K562 (cell line): ENCODE data around the gene CYP11A1. TPM values are rescaled to one million over a fixed set of nuclear protein-coding genes. Genes with fewer than 3 reads are reported as not detected.

ENCODE experiments used
- ATAC-seq: fragments of 200-7000 bp; cut with Tn5 transposase; 3 replicates; pipeline ENCODE4 v1.9.1; 2020; ENCODE audit warnings: moderate library complexity
- BruUV-seq: library from RNA; stranded (reverse); fragments of 400-500 nt; replicated peaks from 2 replicates; lab custom pipeline; 2021; lab: Mats Ljungman, UMichigan
- CTCF ChIA-PET: fragments of 300-600 bp; formaldehyde crosslinking; extraction: SDS; loops from one replicate; lab custom pipeline; 2021; ENCODE audit warnings: low intra/inter-chr PET ratio; lab: Yijun Ruan, JAX
- POLR2A ChIA-PET: fragments of 300-600, 350-650 bp; sonication (Branson Sonifier 250); formaldehyde crosslinking; extraction: SDS; loops from one replicate; lab custom pipeline; 2021; ENCODE audit warnings: antibody characterized with exemption, inconsistent platforms; lab: Yijun Ruan, JAX
- DNase-seq, 4 experiments: peaks; one replicate each; pipeline versions ENCODE4 v3.0.0 to v3.0.0-alpha.2; 2011 to 2018; ENCODE audit warnings: low spot score in 3 of 4, mixed read lengths in 3 of 4; ENCODE audit errors: extremely low read depth in 1 of 4
- FAIRE-seq: peaks from 2 replicates; lab custom pipeline; 2011; peaks lifted over from hg19 to GRCh38; lab: Jason Lieb, UNC
- H2AFZ ChIP-seq: 2 replicates; pipeline ENCODE4 v1.6.0; 2011; ENCODE audit warnings: low read depth, low read length, control low read depth, inconsistent platforms
- H3K27ac ChIP-seq: fragments of 200-600 bp; 3 replicates; pipeline ENCODE4 v1.8.0; 2011; ENCODE audit warnings: low read depth, mild to moderate bottlenecking, control low read depth, inconsistent platforms, low read length, moderate library complexity, mixed read lengths; ENCODE audit errors: extremely low read depth
- H3K27me3 ChIP-seq, 2 experiments: fragments of 300-600 bp in 1 of 2; 2 replicates in 1 of 2; 3 replicates in 1 of 2; pipeline versions ENCODE4 v1.6.0 to v1.8.0; 2011; ENCODE audit warnings: inconsistent platforms in 2 of 2, low read length in 2 of 2, mild to moderate bottlenecking in 1 of 2, mixed read lengths in 1 of 2, moderate library complexity in 1 of 2; ENCODE audit not compliant: control insufficient read depth in 2 of 2, insufficient read depth in 2 of 2
- H3K36me3 ChIP-seq: fragments of 300-600 bp; 3 replicates; pipeline ENCODE4 v1.8.0; 2011; ENCODE audit warnings: mild to moderate bottlenecking, low read length, inconsistent platforms; ENCODE audit not compliant: control insufficient read depth, insufficient read depth
- H3K4me1 ChIP-seq, 2 experiments: fragments of 200-600 bp in 1 of 2; replicated peaks in 1 of 2; 2 replicates in 1 of 2; 3 replicates in 1 of 2; pipeline versions ENCODE4 v1.5.1 to v1.8.0; 2011; ENCODE audit warnings: inconsistent platforms in 2 of 2, low read length in 2 of 2, mild to moderate bottlenecking in 1 of 2, mixed read lengths in 1 of 2, moderate library complexity in 1 of 2; ENCODE audit not compliant: control insufficient read depth in 2 of 2, insufficient read depth in 2 of 2
- H3K4me2 ChIP-seq: 2 replicates; pipeline ENCODE4 v1.6.1; 2011; ENCODE audit warnings: low read length, control low read depth, inconsistent platforms, mixed read lengths; ENCODE audit not compliant: insufficient read depth
- H3K4me3 ChIP-seq: fragments of 200-600 bp; sonication (generic), shearing (Covaris generic); 2 replicates; pipeline ENCODE4 v1.5.1; 2016; ENCODE audit warnings: control low read depth, inconsistent platforms
- H3K79me2 ChIP-seq: fragments of 200-600 bp; 3 replicates; pipeline ENCODE4 v1.8.0; 2011; ENCODE audit warnings: low read length, inconsistent platforms; ENCODE audit not compliant: control insufficient read depth, insufficient read depth
- H3K9ac ChIP-seq, 2 experiments: 2 replicates each; pipeline versions ENCODE4 v1.6.0 to v1.6.1; 2011; ENCODE audit warnings: low read depth in 2 of 2, low read length in 2 of 2, control low read depth in 1 of 2, inconsistent platforms in 1 of 2, mild to moderate bottlenecking in 1 of 2, mixed read lengths in 1 of 2; ENCODE audit not compliant: insufficient read depth in 1 of 2
- H3K9me1 ChIP-seq: one replicate; pipeline ENCODE4 v1.6.0; 2011; ENCODE audit warnings: inconsistent platforms, mild to moderate bottlenecking, low read length, moderate library complexity; ENCODE audit not compliant: control insufficient read depth, insufficient read depth
- H3K9me3 ChIP-seq: replicated peaks from 2 replicates; pipeline ENCODE4 v1.5.1; 2011; ENCODE audit warnings: low read depth, low read length, inconsistent platforms; ENCODE audit not compliant: control insufficient read depth, insufficient read depth
- H4K20me1 ChIP-seq: replicated peaks from 2 replicates; pipeline ENCODE4 v1.6.1; 2011; ENCODE audit warnings: low read length, inconsistent platforms, mixed read lengths; ENCODE audit not compliant: control insufficient read depth, insufficient read depth
- CCAR2 ChIP-seq: fragments of 200-400 bp; formaldehyde crosslinking; IDR thresholded peaks from 2 replicates; pipeline ENCODE4 v1.6.1; 2017; ENCODE audit warnings: mild to moderate bottlenecking, low read depth, low read length
- CTCF ChIP-seq, 3 experiments: IDR thresholded peaks in 2 of 3; conservative IDR thresholded peaks in 1 of 3; 2 replicates each; pipeline ENCODE4 v1.5.1; 2011 to 2012; ENCODE audit warnings: low read length in 3 of 3, mild to moderate bottlenecking in 3 of 3, control low read depth in 2 of 3, improper control_type of control experiment in 1 of 3, inconsistent platforms in 1 of 3, low read depth in 1 of 3, mixed read lengths in 1 of 3, moderate library complexity in 1 of 3; ENCODE audit not compliant: insufficient read depth in 2 of 3
- DLX4 ChIP-seq: fragments of 250-450 bp; sonication (Bioruptor Pico); IDR thresholded peaks from 2 replicates; pipeline ENCODE4 v1.6.1; 2021; ENCODE audit warnings: mild to moderate bottlenecking
- HMGN3 ChIP-seq: IDR thresholded peaks from 2 replicates; pipeline ENCODE4 v1.6.1; 2011; ENCODE audit warnings: borderline replicate concordance, low read depth, mild to moderate bottlenecking, mixed read lengths, low read length; ENCODE audit not compliant: insufficient read length; ENCODE audit errors: extremely low read depth
- ILK ChIP-seq: fragments of 450-650 bp; IDR thresholded peaks from 2 replicates; pipeline ENCODE4 v1.6.1; 2016; ENCODE audit warnings: missing genetic modification characterization, low read depth, mild to moderate bottlenecking, missing compliant biosample characterization, moderate library complexity, borderline replicate concordance
- PHF20 ChIP-seq: fragments of 450-650 bp; IDR thresholded peaks from 2 replicates; pipeline ENCODE4 v1.6.1; 2018; ENCODE audit not compliant: partially characterized antibody
- RHOXF2B ChIP-seq: fragments of 250-450 bp; sonication (Bioruptor Pico); conservative IDR thresholded peaks from 2 replicates; pipeline ENCODE4 v1.5.1; 2021
- SETDB1 ChIP-seq: IDR thresholded peaks from one replicate; pipeline ENCODE4 v1.6.1; 2012; ENCODE audit warnings: low read length, control low read depth, inconsistent platforms
- ZNF121 ChIP-seq: sonication (generic); formaldehyde crosslinking; conservative IDR thresholded peaks from 2 replicates; pipeline ENCODE4 v1.8.0; 2022; ENCODE audit warnings: missing genetic modification reagents
- ZNF717 ChIP-seq: fragments of 250-450 bp; sonication (Bioruptor Pico); IDR thresholded peaks from 2 replicates; pipeline ENCODE4 v1.5.0; 2021
- ZNF830 ChIP-seq: fragments of 250-450 bp; sonication (Bioruptor Pico); IDR thresholded peaks from 2 replicates; pipeline ENCODE4 v1.5.0; 2021; ENCODE audit warnings: mild to moderate bottlenecking
- WGBS: fragments of 100-300 bp; shearing (Covaris generic); methylation state at CpG from one replicate; pipeline ENCODE4 v1.1.6; 2016; ENCODE audit warnings: low coverage, mixed read lengths; ENCODE audit not compliant: insufficient coverage; ENCODE audit errors: missing lambda C conversion rate; 5-methylcytosine and 5-hydroxymethylcytosine counted together
- in situ Hi-C: fragments of 300-500 bp; cut with MboI; formaldehyde crosslinking; loops from 4 replicates; pipeline ENCODE4 v1.15.0; 2018; ENCODE audit warnings: inconsistent platforms, mixed read lengths
- intact Hi-C: fragments of 100-400 bp; cut with micrococcal nuclease; formaldehyde crosslinking; loops from 2 replicates; pipeline ENCODE4 v1.14.2; 2022
- polyA plus RNA-seq, 8 experiments: library from polyadenylated mRNA; depleted of rRNA in 4 of 8; stranded (reverse) in 5 of 8; unstranded in 3 of 8; fragments of >200 nt; fragmentation: Nextera tagmentation in 2 of 8; fragmentation: Illumina TruSeq in 1 of 8; extraction: Ambion mirVana in 2 of 8; extraction: Trizol in 1 of 8; gene quantifications; 2 replicates each; pipeline versions ENCODE4 v1.2.1 to v1.2.3, GENCODE V29; 2011 to 2014; ENCODE audit warnings: inconsistent platforms in 1 of 8, missing spikeins in 1 of 8
- total RNA-seq, 7 experiments: library from RNA; depleted of rRNA in 6 of 7; stranded (reverse); fragments of >200 nt in 6 of 7; fragmentation: Illumina TruSeq in 2 of 7; extraction: Trizol in 2 of 7; gene quantifications; 2 replicates each; pipeline versions ENCODE4 v1.2.1 to v1.2.3, GENCODE V29; 2011 to 2021; ENCODE audit warnings: low replicate concordance in 1 of 7
- TF ChIP-seq, protein P1 (sequence below): fragments of 450-650 bp; IDR thresholded peaks from 2 replicates; pipeline ENCODE4 v1.6.1; 2014; ENCODE audit warnings: low read depth, mild to moderate bottlenecking, moderate library complexity, borderline replicate concordance
- TF ChIP-seq, protein P2 (sequence below): IDR thresholded peaks from 2 replicates; pipeline ENCODE4 v1.6.1; 2014; ENCODE audit warnings: antibody characterized with exemption

The CYP11A1 gene
- total and polyA plus RNA-seq, 9 of the 15 experiments (the other 6 are each of a cell fraction or from before 2014, with no cell fraction given) = 0.06 to 0.24 (median 0.10) TPM; not detected in 4

GRCh38 chr15:74300057-74300795 is 67.2 kb downstream of the CYP11A1 start (continued):
- TF ChIP-seq CTCF (IDR thresholded peaks at IDR 0.05 in 2 of 3, conservative IDR thresholded peaks at IDR 0.05 in 1 of 3; ENCODE audit: insufficient read depth in 2 of 3, low read depth in 1 of 3, low read length in 3 of 3) (peak; percentile 19 to 31 (median 28); a peak in 3 of 6 replicates), PHF20 (no peak)
- TF ChIP-seq, protein P1, sequence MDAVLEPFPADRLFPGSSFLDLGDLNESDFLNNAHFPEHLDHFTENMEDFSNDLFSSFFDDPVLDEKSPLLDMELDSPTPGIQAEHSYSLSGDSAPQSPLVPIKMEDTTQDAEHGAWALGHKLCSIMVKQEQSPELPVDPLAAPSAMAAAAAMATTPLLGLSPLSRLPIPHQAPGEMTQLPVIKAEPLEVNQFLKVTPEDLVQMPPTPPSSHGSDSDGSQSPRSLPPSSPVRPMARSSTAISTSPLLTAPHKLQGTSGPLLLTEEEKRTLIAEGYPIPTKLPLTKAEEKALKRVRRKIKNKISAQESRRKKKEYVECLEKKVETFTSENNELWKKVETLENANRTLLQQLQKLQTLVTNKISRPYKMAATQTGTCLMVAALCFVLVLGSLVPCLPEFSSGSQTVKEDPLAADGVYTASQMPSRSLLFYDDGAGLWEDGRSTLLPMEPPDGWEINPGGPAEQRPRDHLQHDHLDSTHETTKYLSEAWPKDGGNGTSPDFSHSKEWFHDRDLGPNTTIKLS = no peak

- CTCF ChIA-PET = no interaction called here
- no TSS peak for BruUV-seq
- FAIRE-seq (no peak), ATAC-seq (no peak), DNase-seq (no peak)
- H2AFZ ChIP-seq = no peak overlapping the region
- in situ Hi-C loops = loop anchor here (25.0 kb wide), 1 partner anchor 1661 kb away; no protein-coding TSS in a partner anchor
- H3K36me3 ChIP-seq = no peaks in the 10 kb centered on the region
- H3K9ac ChIP-seq = no peak overlapping the region
- POLR2A ChIA-PET = interaction anchor here (1.0 kb wide), 2 partner anchors 12 to 16 kb away, joined by 3 to 4 read pairs; no protein-coding TSS in a partner anchor
- no peak overlapping the region for H3K4me2 ChIP-seq
- H3K4me3 ChIP-seq = no peak overlapping the region
- peaks cover 15% of the 10 kb centered on the region; the same call in 1 of the 2 replicates for H4K20me1 ChIP-seq
- intact Hi-C loops = loop anchor here (10.0 kb wide), 1 partner anchor 53 kb away; no protein-coding TSS in a partner anchor
- no peaks in the 10 kb centered on the region for H3K79me2 ChIP-seq
- H3K4me1 ChIP-seq = peaks cover 0 to 2% of the 10 kb centered on the region in 2 experiments; a peak in 1 of 5 replicates
- no peaks in the 10 kb centered on the region for H3K9me3 ChIP-seq
- no peak overlapping the region for H3K27ac ChIP-seq
- peaks cover 19 to 37% of the 10 kb centered on the region in 2 experiments; a peak in 4 of 5 replicates for H3K27me3 ChIP-seq
- 0% methylated on average over 1 of the region's 1 CpG for WGBS
- H3K9me1 ChIP-seq = no peaks in the 10 kb centered on the region
- TF ChIP-seq PHF20 (no peak), ZNF830 (CRISPR knock-in tag) (no peak), ZNF121 (CRISPR knock-in tag) (no peak), ZNF717 (CRISPR knock-in tag) (no peak), RHOXF2B (no peak), DLX4 (CRISPR knock-in tag) (no peak), ILK (tag) (no peak), HMGN3 (no peak), SETDB1 (no peak), CCAR2 (no peak)
- TF ChIP-seq, protein P2, sequence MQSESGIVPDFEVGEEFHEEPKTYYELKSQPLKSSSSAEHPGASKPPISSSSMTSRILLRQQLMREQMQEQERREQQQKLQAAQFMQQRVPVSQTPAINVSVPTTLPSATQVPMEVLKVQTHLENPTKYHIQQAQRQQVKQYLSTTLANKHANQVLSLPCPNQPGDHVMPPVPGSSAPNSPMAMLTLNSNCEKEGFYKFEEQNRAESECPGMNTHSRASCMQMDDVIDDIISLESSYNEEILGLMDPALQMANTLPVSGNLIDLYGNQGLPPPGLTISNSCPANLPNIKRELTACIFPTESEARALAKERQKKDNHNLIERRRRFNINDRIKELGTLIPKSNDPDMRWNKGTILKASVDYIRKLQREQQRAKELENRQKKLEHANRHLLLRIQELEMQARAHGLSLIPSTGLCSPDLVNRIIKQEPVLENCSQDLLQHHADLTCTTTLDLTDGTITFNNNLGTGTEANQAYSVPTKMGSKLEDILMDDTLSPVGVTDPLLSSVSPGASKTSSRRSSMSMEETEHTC = no peak
Measured at GRCh38 chr15:74297887-74298286, 69.6 kb downstream of the CYP11A1 start.
